HEK293 (cell line): ENCODE results near the gene CEP112.

Experiments used
- CTCF ChIA-PET: fragments of 350-600 bp; formaldehyde crosslinking; extraction: SDS; loops from one replicate; lab custom pipeline; 2021; ENCODE audit warnings: antibody characterized with exemption; lab: Yijun Ruan, JAX
- POLR2A ChIA-PET: fragments of 300-600 bp; formaldehyde crosslinking; extraction: SDS; loops from one replicate; lab custom pipeline; 2020; ENCODE audit warnings: antibody characterized with exemption, inconsistent platforms; lab: Yijun Ruan, JAX
- H3K27ac ChIP-seq: fragments of 200-500 bp; sonication (Bioruptor generic); 2 replicates; pipeline ENCODE4 v1.5.1; 2014; ENCODE audit warnings: low read depth, low read length, control low read depth, inconsistent platforms; ENCODE audit errors: extremely low read depth
- H3K36me3 ChIP-seq, 2 experiments: fragments of 200-500 bp in 1 of 2; sonication (Bioruptor generic) in 1 of 2; 1 replicate in 1 of 2; 2 replicates in 1 of 2; pipeline ENCODE4 v1.5.1; 2014 to 2017; ENCODE audit warnings: inconsistent platforms in 2 of 2, low read length in 2 of 2; ENCODE audit not compliant: control insufficient read depth in 2 of 2, insufficient read depth in 1 of 2
- H3K4me1 ChIP-seq: fragments of 200-500 bp; sonication (Bioruptor generic); 2 replicates; pipeline ENCODE4 v1.5.1; 2014; ENCODE audit warnings: mild to moderate bottlenecking, low read length, inconsistent platforms; ENCODE audit not compliant: control insufficient read depth, insufficient read depth
- H3K4me3 ChIP-seq: 2 replicates; pipeline ENCODE4 v1.5.1; 2011; ENCODE audit warnings: low read depth, mild to moderate bottlenecking, control low read depth, low read length, moderate library complexity
- H3K9me3 ChIP-seq: fragments of 200-500 bp; sonication (Bioruptor generic); 2 replicates; pipeline ENCODE4 v1.5.1; 2014; ENCODE audit warnings: low read depth, low read length, inconsistent platforms; ENCODE audit not compliant: control insufficient read depth, insufficient read depth
- GLI4 ChIP-seq: fragments of 450-650 bp; formaldehyde crosslinking; IDR thresholded peaks from 2 replicates; pipeline ENCODE4 v1.5.1; 2016; ENCODE audit warnings: missing biosample characterization, missing genetic modification characterization
- HOXD13 ChIP-seq: sonication (generic); formaldehyde crosslinking; IDR thresholded peaks from 2 replicates; pipeline ENCODE4 v1.8.0; 2022; ENCODE audit warnings: missing genetic modification reagents, borderline replicate concordance
- MEIS1 ChIP-seq: sonication (generic); formaldehyde crosslinking; IDR thresholded peaks from 2 replicates; pipeline ENCODE4 v1.8.1; 2022; ENCODE audit warnings: missing genetic modification reagents, mild to moderate bottlenecking, borderline replicate concordance
- OSR2 ChIP-seq: fragments of 450-650 bp; formaldehyde crosslinking; IDR thresholded peaks from 2 replicates; pipeline ENCODE4 v1.5.1; 2016; ENCODE audit warnings: missing biosample characterization, missing genetic modification characterization
- SALL2 ChIP-seq: fragments of 450-650 bp; formaldehyde crosslinking; IDR thresholded peaks from 2 replicates; pipeline ENCODE4 v1.5.0; 2017; ENCODE audit warnings: missing biosample characterization, mild to moderate bottlenecking, missing genetic modification characterization, borderline replicate concordance
- SCRT2 ChIP-seq: fragments of 450-650 bp; formaldehyde crosslinking; IDR thresholded peaks from 2 replicates; pipeline ENCODE4 v1.5.1; 2016; ENCODE audit warnings: missing biosample characterization, missing genetic modification characterization
- TRIM28 ChIP-seq: IDR thresholded peaks from 2 replicates; pipeline ENCODE4 v1.6.1; 2011; ENCODE audit warnings: low read length, control low read depth, borderline replicate concordance
- YY1 ChIP-seq: fragments of 450-650 bp; formaldehyde crosslinking; IDR thresholded peaks from 2 replicates; pipeline ENCODE4 v1.5.1; 2018; ENCODE audit warnings: missing biosample characterization, missing genetic modification characterization
- YY2 ChIP-seq: fragments of 450-650 bp; formaldehyde crosslinking; IDR thresholded peaks from 2 replicates; pipeline ENCODE4 v1.5.1; 2016; ENCODE audit warnings: missing biosample characterization, missing genetic modification characterization
- ZBTB8A ChIP-seq: fragments of 450-650 bp; formaldehyde crosslinking; IDR thresholded peaks from 2 replicates; pipeline ENCODE4 v1.5.1; 2016; ENCODE audit warnings: missing biosample characterization, missing genetic modification characterization
- ZFP37 ChIP-seq: fragments of 450-650 bp; formaldehyde crosslinking; IDR thresholded peaks from 2 replicates; pipeline ENCODE4 v1.5.1; 2016; ENCODE audit warnings: missing biosample characterization, missing genetic modification characterization
- ZNF114 ChIP-seq: fragments of 450-650 bp; formaldehyde crosslinking; IDR thresholded peaks from 2 replicates; pipeline ENCODE4 v1.5.0; 2017; ENCODE audit warnings: missing biosample characterization, missing genetic modification characterization
- ZNF133 ChIP-seq: fragments of 450-650 bp; formaldehyde crosslinking; IDR thresholded peaks from 2 replicates; pipeline ENCODE4 v1.5.1; 2016; ENCODE audit warnings: missing biosample characterization, missing genetic modification characterization
- ZNF155 ChIP-seq: fragments of 450-650 bp; formaldehyde crosslinking; IDR thresholded peaks from 2 replicates; pipeline ENCODE4 v1.5.1; 2016; ENCODE audit warnings: missing biosample characterization, missing genetic modification characterization
- ZNF426 ChIP-seq: fragments of 450-650 bp; formaldehyde crosslinking; IDR thresholded peaks from 2 replicates; pipeline ENCODE4 v1.5.1; 2017; ENCODE audit warnings: missing biosample characterization, missing genetic modification characterization, mild to moderate bottlenecking, inconsistent platforms, moderate library complexity
- ZNF433 ChIP-seq: fragments of 450-650 bp; formaldehyde crosslinking; IDR thresholded peaks from 2 replicates; pipeline ENCODE4 v1.5.1; 2016; ENCODE audit warnings: missing biosample characterization, missing genetic modification characterization, low read depth
- ZNF549 ChIP-seq: fragments of 450-650 bp; IDR thresholded peaks from 2 replicates; pipeline ENCODE4 v1.5.1; 2018; ENCODE audit warnings: missing biosample characterization, missing genetic modification characterization, mild to moderate bottlenecking, inconsistent platforms, moderate library complexity
- ZNF629 ChIP-seq: fragments of 450-650 bp; formaldehyde crosslinking; IDR thresholded peaks from 2 replicates; pipeline ENCODE4 v1.5.1; 2017; ENCODE audit warnings: missing biosample characterization, missing genetic modification characterization
- ZNF660 ChIP-seq: fragments of 450-650 bp; IDR thresholded peaks from 2 replicates; pipeline ENCODE4 v1.5.1; 2018; ENCODE audit warnings: missing biosample characterization, mild to moderate bottlenecking, missing genetic modification characterization
- ZNF776 ChIP-seq: fragments of 450-650 bp; formaldehyde crosslinking; IDR thresholded peaks from 2 replicates; pipeline ENCODE4 v1.5.0; 2017; ENCODE audit warnings: missing biosample characterization, missing genetic modification characterization, borderline replicate concordance
- TF ChIP-seq, protein P1 (sequence below): fragments of 450-650 bp; formaldehyde crosslinking; IDR thresholded peaks from 2 replicates; pipeline ENCODE4 v1.5.1; 2016; ENCODE audit warnings: missing biosample characterization, missing genetic modification characterization
- TF ChIP-seq, protein P2 (sequence below): fragments of 450-650 bp; formaldehyde crosslinking; IDR thresholded peaks from 2 replicates; pipeline ENCODE4 v1.5.1; 2016; ENCODE audit warnings: missing biosample characterization, missing genetic modification characterization
- TF ChIP-seq, protein P3 (sequence below): IDR thresholded peaks from 2 replicates; pipeline ENCODE4 v1.6.1; 2011; ENCODE audit warnings: mild to moderate bottlenecking, low read depth, low read length, borderline replicate concordance
- TF ChIP-seq, protein P4 (sequence below): fragments of 450-650 bp; formaldehyde crosslinking; IDR thresholded peaks from 2 replicates; pipeline ENCODE4 v1.5.1; 2016; ENCODE audit warnings: missing biosample characterization, missing genetic modification characterization, low read depth
- TF ChIP-seq, protein P5 (sequence below): fragments of 450-650 bp; formaldehyde crosslinking; IDR thresholded peaks from 2 replicates; pipeline ENCODE4 v1.5.1; 2016; ENCODE audit warnings: missing biosample characterization, missing genetic modification characterization

Gene CEP112

DNA sequence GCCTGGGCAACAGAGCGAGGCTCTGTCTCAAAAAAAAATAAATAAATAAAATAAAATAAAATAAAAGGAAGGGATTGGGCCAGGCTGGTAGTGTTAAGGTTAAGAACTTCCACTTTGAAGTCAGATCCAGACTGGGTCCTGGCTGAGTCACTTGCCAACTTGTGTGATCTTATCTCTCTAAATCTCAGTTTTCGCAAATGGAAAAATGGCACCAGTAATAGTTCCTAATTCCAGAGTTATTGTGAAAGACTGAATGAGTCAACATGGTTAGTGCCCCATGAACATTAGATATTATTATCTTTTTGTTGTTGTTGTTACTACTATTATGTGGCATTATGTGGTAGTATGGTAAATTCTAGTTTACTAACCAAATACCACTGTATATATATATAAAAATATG lies 442.5 kb downstream of the CEP112 start:
- TF ChIP-seq, protein P1, sequence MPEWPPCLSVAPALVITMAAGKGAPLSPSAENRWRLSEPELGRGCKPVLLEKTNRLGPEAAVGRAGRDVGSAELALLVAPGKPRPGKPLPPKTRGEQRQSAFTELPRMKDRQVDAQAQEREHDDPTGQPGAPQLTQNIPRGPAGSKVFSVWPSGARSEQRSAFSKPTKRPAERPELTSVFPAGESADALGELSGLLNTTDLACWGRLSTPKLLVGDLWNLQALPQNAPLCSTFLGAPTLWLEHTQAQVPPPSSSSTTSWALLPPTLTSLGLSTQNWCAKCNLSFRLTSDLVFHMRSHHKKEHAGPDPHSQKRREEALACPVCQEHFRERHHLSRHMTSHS: no peak
- TF ChIP-seq OSR2 (tag by site-specific recombination) (no peak), YY2 (tag by site-specific recombination) (no peak), ZNF776 (no peak), ZNF114 (tag by site-specific recombination) (no peak), ZNF433 (tag by site-specific recombination) (no peak), MEIS1 (CRISPR knock-in tag) (no peak), ZFP37 (tag by site-specific recombination) (no peak), ZNF549 (tag by site-specific recombination) (no peak), ZNF426 (no peak), ZBTB8A (tag by site-specific recombination) (no peak), YY1 (tag by site-specific recombination) (no peak)
- TF ChIP-seq, protein P2, sequence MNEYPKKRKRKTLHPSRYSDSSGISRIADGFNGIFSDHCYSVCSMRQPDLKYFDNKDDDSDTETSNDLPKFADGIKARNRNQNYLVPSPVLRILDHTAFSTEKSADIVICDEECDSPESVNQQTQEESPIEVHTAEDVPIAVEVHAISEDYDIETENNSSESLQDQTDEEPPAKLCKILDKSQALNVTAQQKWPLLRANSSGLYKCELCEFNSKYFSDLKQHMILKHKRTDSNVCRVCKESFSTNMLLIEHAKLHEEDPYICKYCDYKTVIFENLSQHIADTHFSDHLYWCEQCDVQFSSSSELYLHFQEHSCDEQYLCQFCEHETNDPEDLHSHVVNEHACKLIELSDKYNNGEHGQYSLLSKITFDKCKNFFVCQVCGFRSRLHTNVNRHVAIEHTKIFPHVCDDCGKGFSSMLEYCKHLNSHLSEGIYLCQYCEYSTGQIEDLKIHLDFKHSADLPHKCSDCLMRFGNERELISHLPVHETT (tag by site-specific recombination): no peak
- TF ChIP-seq, protein P3, sequence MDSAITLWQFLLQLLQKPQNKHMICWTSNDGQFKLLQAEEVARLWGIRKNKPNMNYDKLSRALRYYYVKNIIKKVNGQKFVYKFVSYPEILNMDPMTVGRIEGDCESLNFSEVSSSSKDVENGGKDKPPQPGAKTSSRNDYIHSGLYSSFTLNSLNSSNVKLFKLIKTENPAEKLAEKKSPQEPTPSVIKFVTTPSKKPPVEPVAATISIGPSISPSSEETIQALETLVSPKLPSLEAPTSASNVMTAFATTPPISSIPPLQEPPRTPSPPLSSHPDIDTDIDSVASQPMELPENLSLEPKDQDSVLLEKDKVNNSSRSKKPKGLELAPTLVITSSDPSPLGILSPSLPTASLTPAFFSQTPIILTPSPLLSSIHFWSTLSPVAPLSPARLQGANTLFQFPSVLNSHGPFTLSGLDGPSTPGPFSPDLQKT: no peak
- TF ChIP-seq, all 188 proteins: peak for 0
- H3K36me3 ChIP-seq: no peaks in the 10 kb centered on the region
- POLR2A ChIA-PET: no interaction called here
- CTCF ChIA-PET: no interaction called here
- H3K9me3 ChIP-seq: no peaks in the 10 kb centered on the region
- no peak overlapping the region for H3K27ac ChIP-seq
- H3K4me3 ChIP-seq: no peak overlapping the region
- peaks cover 16% of the 10 kb centered on the region for H3K4me1 ChIP-seq

DNA sequence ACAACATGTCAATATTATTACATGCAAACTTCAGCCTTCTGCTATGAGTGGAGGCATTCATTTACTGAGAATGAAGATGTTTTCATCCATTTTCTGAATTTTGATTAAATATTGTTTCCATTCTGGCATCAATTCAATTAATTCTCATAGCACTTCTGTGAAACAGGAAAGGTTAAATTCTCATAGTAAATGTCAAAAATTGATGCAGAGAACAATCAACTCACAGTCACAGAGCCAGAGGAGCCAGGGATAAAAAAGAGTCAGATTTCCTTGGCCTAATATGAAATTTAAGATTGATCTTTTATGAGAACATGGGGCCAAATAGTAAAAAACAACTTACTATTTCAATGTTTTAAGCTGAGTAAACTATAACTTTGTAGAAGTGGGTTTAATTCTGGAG lies 446.7 kb downstream of the CEP112 start:
- no peak overlapping the region for H3K4me3 ChIP-seq
- CTCF ChIA-PET: no interaction called here
- POLR2A ChIA-PET: no interaction called here
- no peaks in the 10 kb centered on the region for H3K36me3 ChIP-seq
- H3K27ac ChIP-seq: no peak overlapping the region
- TF ChIP-seq, protein P4, sequence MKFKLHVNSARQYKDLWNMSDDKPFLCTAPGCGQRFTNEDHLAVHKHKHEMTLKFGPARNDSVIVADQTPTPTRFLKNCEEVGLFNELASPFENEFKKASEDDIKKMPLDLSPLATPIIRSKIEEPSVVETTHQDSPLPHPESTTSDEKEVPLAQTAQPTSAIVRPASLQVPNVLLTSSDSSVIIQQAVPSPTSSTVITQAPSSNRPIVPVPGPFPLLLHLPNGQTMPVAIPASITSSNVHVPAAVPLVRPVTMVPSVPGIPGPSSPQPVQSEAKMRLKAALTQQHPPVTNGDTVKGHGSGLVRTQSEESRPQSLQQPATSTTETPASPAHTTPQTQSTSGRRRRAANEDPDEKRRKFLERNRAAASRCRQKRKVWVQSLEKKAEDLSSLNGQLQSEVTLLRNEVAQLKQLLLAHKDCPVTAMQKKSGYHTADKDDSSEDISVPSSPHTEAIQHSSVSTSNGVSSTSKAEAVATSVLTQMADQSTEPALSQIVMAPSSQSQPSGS (tag by site-specific recombination): no peak
- TF ChIP-seq ZNF549 (tag by site-specific recombination) (no peak), SCRT2 (no peak), ZNF629 (no peak), ZNF660 (no peak), SALL2 (no peak)
- no peaks in the 10 kb centered on the region for H3K9me3 ChIP-seq
- peaks cover 3% of the 10 kb centered on the region for H3K4me1 ChIP-seq

DNA sequence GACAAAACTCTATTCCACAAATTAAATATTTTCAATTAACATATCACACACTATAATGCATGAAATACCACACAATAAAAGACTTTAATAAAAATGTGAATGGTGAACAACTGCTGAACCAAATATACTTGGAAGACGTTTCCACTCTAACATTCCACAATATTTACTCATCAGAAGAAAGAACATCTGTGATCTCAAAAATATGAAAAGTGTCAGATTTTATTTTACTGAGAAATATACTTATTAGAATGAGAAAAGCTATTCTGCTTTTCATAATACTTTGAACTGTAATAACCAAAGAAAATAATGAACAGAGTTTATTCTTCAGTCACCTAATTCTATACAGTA lies 448.7 kb downstream of the CEP112 start:
- TF ChIP-seq GLI4 (tag by site-specific recombination) (no peak), TRIM28 (no peak), ZNF776 (no peak), ZNF133 (no peak), ZNF155 (tag by site-specific recombination) (no peak), HOXD13 (no peak)
- TF ChIP-seq, protein P5, sequence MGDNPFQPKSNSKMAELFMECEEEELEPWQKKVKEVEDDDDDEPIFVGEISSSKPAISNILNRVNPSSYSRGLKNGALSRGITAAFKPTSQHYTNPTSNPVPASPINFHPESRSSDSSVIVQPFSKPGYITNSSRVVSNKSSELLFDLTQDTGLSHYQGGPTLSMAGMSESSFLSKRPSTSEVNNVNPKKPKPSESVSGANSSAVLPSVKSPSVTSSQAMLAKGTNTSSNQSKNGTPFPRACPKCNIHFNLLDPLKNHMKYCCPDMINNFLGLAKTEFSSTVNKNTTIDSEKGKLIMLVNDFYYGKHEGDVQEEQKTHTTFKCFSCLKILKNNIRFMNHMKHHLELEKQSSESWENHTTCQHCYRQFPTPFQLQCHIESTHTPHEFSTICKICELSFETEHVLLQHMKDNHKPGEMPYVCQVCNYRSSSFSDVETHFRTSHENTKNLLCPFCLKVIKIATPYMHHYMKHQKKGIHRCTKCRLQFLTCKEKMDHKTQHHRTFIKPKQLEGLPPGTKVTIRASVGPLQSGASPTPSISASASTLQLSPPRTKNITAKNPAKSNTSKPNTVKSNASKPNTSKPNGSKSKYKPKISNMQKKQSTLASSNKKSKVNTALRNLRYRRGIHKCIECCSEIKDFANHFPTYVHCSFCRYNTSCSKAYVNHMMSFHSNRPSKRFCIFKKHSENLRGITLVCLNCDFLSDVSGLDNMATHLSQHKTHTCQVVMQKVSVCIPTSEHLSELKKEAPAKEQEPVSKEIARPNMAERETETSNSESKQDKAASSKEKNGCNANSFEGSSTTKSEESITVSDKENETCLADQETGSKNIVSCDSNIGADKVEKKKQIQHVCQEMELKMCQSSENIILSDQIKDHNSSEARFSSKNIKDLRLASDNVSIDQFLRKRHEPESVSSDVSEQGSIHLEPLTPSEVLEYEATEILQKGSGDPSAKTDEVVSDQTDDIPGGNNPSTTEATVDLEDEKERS (tag by site-specific recombination): no peak
- no peak overlapping the region for H3K27ac ChIP-seq
- POLR2A ChIA-PET: no interaction called here
- no peak overlapping the region for H3K4me3 ChIP-seq
- H3K9me3 ChIP-seq: no peaks in the 10 kb centered on the region
- H3K36me3 ChIP-seq: peaks cover 0 to 4% of the 10 kb centered on the region in 2 experiments; a peak in 1 of 3 replicates
- CTCF ChIA-PET: interaction anchor here (0.5 to 0.7 kb wide), 4 partner anchors 9 to 507 kb away, joined by 3 to 5 read pairs (median 4); no protein-coding TSS in a partner anchor
- H3K4me1 ChIP-seq: no peaks in the 10 kb centered on the region
